Measurements from ENCODE around the gene SCAMP4.
"Not testable (repeated sequence)": the region's sequence is repeated elsewhere in the genome, so short reads cannot be mapped to it uniquely, and the experiment has no call there.

Gene SCAMP4

DNA sequence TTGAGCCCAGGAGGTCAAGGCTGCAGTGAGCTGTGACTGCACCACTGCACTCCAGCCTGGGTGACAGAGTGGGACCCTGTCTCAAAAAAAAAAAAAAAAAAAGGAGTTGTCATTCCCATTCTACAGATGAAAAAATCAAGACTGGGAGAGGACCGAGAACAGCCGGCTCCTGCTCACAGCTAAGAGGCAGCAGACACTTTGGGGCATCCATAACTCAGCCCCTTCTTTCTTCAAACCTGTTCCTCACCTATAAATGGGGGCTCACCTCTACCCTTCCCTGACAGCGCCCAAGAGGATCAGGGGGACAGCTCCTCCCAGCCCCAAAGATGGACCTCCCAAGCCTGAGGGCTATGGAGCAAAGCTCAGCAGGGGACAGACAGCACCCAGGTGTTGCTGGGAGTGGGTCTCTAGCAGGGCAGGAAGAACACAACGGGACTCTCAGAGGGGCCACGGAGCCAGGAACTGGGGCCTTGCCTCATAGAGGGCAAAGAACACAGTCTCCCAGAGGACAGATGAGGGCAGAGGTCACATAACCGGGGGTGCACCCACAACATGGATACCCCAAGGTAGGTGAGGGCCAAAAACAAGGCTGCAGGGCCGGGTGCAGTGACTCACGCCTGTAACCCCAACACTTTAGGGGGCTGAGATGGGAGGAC, 38.4 kb upstream of the SCAMP4 start:
- no peak for DNase-seq (ENCODE audit: low read depth)

DNA sequence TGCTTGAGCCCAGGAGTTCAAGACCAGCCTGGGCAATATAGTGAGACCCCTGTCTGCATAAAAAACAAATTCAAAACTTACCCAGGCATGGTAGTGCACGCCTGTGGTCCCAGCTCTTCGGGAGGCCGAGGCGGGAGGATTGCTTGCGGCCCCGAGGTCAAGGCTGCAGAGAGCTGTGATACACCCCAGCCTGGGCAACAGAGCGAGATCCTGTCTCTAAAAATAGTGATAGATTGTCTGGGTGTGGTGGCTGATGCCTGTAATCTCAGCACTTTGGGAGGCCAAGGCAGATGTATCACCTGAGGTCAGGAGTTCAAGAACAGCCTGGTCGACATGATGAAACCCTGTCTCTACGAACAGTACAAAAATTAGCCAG, 37.9 kb upstream of the SCAMP4 start:
- no peak for DNase-seq (ENCODE audit: low read depth)

DNA sequence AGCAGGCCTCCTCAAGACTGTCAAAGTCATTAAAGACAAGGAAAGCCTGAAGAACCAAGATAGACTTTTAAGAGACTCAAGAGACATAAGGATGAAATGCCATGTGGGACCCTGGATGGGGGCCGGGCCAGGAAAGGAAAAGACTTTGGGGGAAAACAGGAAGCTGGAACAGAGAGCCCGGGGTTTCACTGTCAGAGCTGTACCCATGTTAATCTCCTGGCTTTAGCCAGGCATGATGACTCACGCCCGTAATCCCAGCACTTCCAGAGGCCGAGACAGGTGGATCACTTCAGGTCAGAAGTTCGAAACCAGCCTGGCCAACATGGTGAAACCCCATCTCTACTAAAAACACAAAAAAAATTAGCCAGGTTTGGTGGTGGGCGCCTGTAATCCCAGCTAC, 36.2 kb upstream of the SCAMP4 start:
- DNase-seq (ENCODE audit: low read depth), result no peak

DNA sequence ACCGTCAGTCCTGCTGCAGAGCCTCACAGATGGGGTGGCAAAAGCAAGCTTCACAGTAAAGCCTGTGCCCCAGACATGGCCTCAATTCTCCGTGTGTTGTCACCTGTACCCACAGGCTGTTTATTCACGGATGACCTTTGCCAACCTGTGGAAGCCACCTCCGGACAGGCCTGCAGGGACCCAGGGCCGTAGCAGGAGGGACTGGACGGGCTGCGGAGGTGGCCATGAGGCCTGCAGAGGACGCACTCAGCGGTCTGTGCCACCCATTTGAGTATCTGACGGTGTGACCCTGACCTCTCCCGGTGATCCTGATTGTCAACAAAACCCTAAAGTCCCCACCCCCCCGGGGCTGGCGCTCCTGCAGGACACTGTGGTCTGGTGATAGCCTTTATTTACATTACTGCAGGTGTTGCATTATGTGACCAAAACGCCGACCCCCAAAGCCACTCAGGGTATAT, 34.0 kb upstream of the SCAMP4 start:
- DNase-seq (ENCODE audit: low read depth), result no peak

DNA sequence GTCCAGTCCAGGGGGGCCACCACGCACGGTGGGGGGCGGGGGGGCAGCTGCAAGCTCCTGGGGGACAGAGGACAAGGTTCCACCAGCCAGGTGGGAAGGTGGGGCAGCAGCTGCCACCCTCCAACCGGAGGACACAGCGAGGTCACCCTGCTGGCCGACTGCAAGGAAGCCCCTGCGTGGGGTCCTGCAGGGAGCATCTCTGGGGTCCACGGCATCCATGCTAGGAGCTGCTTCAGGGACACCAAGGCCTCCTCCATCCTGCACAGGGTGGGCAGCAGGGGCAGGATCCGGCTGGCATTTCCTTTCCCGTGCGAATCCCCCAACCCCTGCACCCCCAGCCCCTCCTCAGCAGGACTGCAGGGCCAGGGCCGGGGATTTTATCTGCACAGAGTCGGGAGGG, 33.6 kb upstream of the SCAMP4 start:
- no peak for DNase-seq (ENCODE audit: low read depth)

DNA sequence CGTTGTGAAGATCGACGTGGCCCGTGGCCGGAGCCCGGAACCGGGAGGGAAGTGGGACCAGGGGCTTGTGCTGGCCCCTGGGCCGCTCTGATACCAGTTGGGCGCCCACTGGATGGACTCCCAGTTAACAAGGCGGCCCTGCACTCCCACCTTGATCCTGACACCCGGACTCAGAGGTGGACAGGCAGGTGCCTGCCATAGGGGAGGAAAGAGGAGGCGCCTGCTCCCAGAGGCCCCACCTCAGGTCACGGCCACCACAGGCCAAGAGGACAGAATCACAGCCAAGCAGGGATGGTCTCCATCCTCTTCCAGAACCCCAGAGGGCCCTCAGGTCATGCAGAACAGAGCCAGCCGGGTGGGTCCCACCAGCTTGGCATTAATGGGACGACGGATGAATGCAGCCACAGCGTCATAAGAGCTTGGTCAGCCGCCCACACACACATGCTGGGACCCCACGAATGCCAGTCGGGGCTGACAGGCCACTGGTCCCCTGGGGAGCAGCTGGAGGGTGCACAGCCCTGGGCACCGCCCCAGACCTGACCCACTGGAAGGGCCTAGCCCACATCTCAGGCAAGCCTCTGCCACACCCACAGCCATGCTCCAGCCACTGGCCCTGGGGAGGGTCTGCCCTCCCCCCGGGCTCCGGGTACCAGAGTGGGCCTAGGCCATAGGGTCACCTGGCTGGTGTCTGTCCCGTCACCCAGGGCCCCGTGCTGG, 32.2 kb upstream of the SCAMP4 start:
- no peak for DNase-seq (ENCODE audit: low read depth)

DNA sequence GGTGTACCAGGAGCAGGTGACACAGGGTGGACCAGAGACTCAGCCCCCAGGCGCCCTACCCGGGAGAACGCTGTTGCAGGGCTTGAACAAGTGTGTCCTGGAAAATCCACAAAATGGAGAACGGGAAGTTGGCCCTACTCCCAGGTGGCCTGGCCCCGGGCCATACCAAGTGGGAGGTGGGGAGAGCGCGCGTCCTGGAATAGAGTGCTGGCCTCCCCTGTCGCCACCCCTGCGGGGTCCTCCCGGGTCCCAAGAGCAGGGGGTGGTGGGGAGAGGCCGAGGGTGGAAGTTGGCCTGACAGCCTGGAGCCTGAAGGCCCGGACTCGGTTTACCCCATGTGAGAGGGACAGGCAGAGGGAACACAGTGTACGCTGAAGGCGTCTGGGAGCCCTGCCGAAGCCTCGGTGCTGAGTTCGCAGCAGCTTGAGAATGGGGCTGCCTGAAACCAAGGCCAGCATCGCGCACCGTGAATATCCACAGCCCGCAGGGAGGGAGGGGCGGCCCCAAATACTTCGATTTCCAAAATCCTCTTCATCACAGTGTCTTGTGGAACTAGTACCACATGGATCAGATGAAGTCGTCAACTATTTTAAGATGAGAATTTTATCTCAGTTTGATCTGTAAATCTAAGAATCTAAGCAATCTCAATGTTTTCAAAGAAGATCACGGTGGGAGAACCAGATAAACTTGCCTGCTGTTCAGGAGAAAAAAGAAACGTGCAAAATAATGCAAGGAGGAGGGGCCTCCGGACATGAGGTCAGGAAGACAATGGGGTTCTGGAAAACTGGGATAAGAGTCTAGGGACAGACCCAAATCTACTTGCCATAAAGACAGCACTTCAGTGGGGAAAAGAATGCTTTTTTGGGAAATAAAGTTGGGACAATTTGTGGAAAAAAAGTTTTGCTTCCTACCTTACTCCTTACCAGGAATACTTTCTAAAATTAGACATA, 31.4 kb upstream of the SCAMP4 start:
- no peak for DNase-seq (ENCODE audit: low read depth)

DNA sequence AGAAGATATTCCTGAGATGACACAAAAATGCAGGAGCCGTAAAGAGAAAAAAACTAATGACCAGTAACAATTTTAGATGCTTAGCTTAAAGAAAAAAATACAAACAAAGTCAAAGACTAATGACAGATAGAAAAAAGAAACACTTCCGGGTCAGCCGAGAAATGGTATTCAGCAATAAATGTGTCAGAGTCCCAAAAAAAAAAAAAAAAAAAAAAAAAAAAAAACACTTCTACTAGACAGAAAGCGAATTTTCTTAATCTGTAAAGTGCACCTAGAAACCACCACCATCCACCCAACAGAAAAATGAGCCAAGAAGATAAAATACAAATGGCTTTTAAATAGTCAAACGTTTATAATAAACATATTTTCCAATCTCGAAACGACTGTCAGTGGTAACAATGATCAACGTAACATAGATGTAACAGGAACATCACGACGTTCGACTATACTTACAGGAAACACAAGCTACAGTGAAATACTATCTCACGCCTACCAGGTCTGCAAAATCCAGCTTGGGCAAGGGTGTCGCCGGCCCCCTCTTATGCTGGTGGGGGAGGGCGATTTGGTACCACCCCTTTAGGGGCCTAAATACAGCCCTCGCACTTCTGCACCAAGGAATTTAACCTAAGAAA, 30.5 kb upstream of the SCAMP4 start:
- DNase-seq (ENCODE audit: low read depth), result no peak

DNA sequence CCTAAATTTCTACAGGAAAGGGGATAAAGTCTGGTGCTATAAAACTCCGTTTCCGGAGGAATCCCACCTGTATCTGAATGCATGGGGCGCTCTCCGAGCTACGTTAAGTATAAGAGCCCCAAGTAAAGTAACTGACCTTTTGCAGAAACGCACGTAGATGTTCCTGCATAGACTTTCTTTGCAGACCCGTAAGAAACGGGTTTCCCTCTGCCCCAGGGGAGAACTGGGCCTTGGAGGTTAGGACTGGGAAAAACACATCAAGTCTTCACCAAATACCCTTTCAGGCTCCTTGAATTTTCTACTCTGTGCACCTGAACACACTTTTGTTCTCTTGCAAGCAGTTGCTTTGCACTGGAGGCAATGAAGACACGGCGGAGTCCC, 29.9 kb upstream of the SCAMP4 start:
- DNase-seq (ENCODE audit: low read depth), result not testable (repeated sequence)

DNA sequence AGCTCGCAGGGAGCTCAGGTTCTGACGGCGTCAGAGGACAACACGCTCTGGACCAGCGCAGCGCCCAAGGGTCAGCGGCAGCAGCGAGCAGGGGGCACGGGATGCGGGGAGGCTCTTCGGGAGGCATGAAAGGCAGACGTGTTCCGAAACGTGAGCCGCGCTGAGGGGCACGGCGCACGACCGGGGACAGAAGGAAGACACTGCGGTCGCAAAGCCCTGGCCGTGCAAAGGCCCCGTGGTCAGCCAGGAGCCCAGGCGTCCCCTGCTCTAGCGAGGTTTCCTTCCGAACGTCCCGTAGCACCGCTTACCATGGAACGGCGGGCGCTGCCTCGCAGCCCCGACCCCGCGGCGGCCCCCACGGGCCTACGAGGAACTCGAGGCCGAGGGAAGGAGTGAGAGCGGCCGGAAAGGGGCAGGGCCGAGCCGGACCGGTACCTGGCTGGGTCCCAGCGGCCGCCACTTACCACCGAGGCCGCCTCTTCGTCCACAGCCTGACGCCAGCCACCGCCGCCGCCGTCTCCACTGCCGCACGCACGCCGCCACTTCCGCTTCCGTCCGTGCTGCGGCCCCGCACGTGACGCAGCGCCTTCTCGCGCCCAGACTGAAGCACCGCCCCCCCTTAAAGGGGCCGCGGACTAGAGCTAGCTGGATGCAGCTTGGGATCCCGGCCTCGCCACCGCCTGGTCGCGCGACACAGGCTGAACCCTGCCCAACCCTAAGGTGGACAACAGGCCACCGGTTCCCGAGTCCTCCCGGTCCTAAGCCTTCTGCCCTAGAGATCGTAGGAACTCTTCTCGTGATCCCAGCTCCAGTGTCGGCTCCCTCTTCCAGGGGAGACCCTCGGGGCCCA, 29.3 kb upstream of the SCAMP4 start:
- DNase-seq (ENCODE audit: low read depth), result peak; percentile 78

DNA sequence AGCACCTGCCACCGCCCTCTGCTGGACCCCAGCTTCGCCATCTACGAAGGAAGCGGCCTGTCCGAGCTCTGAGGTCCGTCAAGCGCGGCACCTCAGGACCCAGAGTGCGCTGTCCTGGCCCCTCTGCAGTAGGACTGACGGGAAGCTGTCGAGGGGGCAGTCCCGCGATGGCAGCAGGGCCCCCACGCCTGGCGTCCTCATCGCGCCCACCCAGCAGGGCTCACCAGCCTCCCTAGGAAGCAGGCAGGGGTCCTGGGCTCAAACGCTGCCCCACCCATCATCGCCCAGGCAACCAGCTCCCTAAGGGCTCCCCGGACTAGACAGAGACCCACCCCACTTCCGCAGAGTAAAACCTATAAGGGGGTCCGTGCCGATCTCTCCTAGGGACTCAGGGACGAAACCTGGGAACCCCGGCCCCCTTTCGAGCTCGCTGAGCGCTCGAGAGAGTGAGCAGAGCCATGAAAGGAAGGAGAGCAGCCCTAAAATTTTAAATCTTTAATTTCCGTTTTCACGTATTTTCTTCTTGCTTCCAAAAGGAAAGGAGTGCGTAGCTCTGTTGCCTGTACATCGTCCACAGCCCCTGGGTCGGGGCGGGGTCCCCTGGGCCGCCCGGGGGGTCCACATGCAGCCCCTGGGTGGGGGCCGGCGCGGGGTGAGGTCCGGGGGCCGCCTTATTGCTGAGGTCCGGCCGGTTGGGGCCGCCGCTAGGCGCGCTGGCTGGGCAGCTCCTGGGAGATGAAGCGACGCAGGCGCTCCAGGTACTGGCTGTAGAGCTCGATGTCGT, 28.5 kb upstream of the SCAMP4 start:
- DNase-seq (ENCODE audit: low read depth), result not testable (repeated sequence)

DNA sequence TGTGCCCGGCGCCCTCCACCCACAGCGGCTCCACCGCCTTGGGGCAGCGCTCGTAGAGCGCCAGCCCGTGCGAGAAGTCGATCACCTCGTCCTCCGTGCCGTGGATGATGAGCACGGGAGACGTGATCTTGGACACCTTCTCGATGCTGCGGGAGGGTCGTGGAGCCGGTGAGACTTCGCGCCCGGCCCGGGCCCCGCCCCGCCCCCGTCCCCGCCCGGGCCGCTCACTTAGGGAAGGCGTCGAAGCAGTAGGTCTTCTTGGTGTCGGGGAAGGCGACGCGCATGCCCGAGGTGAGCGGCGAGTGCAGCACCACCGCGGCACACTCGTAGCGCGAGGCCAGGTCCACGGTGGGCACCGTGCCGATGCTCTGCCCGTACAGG, 27.9 kb upstream of the SCAMP4 start:
- DNase-seq (ENCODE audit: low read depth), result not testable (repeated sequence)

DNA sequence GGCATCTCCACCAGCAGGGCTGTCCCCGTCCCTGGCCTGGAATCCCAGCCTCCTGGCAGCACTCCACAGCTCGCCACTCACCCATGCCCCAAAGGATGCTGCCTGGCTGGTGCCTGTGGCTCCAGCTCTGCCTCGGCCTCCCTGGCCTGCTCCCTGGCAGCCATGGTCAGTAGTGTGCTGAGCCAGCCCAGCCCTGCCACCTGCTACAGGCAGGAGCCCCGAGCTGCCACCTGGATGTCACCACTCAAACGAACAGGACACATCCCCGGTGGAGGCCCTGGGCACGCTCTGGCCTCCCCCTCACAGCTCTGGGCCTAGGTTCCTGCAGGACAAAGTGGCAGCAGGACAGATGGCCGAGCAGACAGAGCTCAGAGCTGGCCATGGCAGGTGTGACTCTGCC, 26.6 kb upstream of the SCAMP4 start:
- not testable (repeated sequence) for DNase-seq (ENCODE audit: low read depth)

DNA sequence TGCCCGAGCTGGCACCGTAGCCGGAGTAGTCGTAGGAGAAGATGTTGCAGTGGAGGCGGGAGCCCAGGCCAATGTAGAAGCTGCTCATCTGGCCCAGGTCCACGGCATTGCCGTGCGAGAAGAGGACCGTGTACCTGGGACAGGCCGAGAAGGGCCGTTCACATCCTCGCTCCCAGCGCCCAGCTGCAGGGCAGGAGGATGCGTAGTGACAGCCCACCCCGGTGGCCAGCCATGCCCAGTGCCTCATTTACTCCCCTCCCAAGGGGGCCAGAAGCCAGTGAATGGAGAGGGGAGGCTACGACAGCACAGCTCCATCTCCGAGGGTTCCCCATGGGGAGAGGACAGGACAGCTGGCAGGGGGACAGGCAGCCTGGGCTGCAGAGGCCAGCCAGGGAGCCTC, 25.2 kb upstream of the SCAMP4 start:
- DNase-seq (ENCODE audit: low read depth), result not testable (repeated sequence)

DNA sequence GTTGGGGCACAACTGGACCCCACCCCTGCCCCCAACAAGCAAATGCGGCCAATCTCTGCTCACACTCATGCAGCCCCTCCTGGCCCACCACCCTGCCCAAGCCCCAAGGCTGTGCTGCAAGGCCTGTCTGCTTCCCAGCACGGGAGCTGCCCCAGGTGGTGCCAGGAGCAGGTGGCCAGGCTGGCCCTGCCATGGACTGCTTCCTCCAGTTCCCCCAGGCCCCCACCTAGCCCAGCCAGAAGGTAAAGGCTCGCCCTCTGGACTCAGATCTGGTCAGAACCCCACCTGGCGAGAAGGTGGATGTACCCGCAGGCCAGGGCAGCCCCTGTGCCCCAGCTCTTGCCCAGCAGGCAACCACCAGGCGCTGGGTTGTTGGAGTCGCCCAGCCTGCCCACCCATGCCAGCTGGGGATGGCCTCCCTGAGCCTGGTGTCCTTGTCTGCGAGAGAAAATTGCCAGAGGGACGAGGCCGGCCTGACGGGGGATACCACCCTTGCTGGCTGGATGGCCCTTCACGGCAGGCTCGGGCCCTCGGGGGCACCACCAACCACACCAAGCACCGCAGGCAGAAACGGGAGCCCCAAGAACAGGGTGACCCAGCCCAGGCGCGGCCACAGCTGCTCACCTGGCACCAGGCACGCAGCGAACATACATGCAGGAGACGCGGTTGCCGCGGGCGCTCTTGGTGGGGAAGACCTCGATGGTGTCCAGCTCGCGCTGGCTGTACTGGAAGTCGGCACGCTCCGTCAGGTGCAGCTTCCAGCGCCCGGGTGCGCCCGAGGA, 24.4 kb upstream of the SCAMP4 start:
- DNase-seq (ENCODE audit: low read depth), result no peak

DNA sequence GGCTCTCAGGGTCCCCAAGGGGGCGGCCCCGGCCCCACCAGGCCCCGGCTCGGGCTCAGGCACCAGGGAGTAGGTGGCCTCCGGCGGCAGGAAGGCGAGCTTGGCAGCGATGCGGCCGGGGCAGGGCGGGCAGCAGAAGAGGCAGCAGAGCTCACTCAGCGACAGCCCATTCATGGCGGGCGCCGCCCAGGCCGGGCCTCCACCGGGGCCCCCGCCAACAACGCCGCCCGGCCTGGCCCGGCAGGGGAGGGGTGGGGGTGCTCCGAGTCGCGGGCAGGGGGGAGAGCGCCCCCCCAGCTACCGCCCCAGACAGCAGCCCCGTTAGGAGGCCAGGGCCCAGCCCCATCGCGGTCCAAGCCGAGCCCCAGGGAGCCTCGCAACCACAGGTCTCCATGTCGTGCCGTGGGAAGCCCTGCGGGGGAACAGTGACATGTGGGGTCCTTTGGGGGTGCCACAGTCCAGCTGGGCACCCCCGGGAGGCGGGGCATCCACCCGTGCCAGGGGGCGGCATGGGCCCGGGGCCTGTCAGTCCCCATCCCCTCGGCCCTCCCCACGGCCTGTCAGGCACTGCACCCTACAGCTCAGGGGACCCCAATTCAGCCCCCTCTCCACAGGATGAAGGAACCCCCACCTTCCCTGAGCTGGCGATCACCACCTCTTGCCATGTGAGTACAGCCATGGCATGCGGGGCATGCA, 23.7 kb upstream of the SCAMP4 start:
- DNase-seq (ENCODE audit: low read depth), result not testable (repeated sequence)

DNA sequence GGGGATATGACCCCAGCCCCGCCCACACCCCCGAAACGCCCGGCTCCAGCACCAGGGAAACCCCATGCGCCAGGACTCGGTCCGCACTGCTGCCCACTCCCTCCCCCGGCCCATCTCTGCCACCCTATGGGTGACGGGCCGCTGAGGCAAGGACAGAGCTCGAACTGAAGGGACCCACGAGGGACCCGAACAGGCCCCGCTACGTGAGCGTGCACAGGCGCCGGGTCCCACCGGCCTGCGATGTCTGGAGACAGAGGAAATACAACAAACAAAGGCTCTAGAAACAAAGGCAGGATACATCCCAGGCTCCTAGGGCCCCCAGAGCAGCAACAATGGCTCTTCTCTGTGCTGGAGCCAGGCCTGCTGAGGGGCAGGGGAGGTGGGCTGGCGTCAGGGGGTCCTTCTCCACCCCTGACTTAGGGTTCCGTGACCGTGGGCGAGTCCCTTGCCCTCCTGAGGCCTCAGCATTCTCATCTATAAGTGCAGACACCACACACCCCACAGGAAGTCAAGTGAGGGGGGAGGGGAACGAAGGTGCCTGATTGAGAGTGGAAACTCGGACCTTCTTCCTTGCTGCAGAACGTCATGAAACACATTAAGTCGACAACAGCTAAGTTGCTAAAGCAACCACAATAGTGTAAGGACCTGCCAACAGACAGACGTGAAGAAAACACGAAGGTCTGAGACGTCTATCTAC, 23.0 kb upstream of the SCAMP4 start:
- DNase-seq (ENCODE audit: low read depth), result peak; percentile 62

All from stimulated activated CD4-positive, alpha-beta T cell treated with anti-CD3 and anti-CD28 coated beads, Interleukin-2, amount 100 ng/mL, for 4 hours (primary cell).